HUES48 (cell line): ENCODE data around the gene EFNB2.

Experiments
- H3K27ac ChIP-seq: one replicate; pipeline ENCODE4 v1.7.0; 2013; ENCODE audit warnings: low read depth, low read length, inconsistent platforms
- H3K27me3 ChIP-seq: 2 replicates; pipeline ENCODE4 v1.6.1; 2013; ENCODE audit warnings: mild to moderate bottlenecking, low read length; ENCODE audit not compliant: control insufficient read depth, insufficient read depth
- H3K36me3 ChIP-seq: 2 replicates; pipeline ENCODE4 v1.6.1; 2013; ENCODE audit warnings: low read length; ENCODE audit not compliant: control insufficient read depth, insufficient read depth
- H3K4me1 ChIP-seq: 2 replicates; pipeline ENCODE4 v1.6.1; 2013; ENCODE audit warnings: mild to moderate bottlenecking, low read length; ENCODE audit not compliant: control insufficient read depth, insufficient read depth
- H3K4me3 ChIP-seq: 2 replicates; pipeline ENCODE4 v1.5.1; 2013; ENCODE audit warnings: mild to moderate bottlenecking, low read depth, low read length
- H3K9ac ChIP-seq: 2 replicates; pipeline ENCODE4 v1.6.1; 2013; ENCODE audit warnings: mild to moderate bottlenecking, low read depth, low read length, moderate library complexity
- H3K9me3 ChIP-seq: 2 replicates; pipeline ENCODE4 v1.6.1; 2013; ENCODE audit warnings: low read length; ENCODE audit not compliant: control insufficient read depth, insufficient read depth

The EFNB2 gene

DNA sequence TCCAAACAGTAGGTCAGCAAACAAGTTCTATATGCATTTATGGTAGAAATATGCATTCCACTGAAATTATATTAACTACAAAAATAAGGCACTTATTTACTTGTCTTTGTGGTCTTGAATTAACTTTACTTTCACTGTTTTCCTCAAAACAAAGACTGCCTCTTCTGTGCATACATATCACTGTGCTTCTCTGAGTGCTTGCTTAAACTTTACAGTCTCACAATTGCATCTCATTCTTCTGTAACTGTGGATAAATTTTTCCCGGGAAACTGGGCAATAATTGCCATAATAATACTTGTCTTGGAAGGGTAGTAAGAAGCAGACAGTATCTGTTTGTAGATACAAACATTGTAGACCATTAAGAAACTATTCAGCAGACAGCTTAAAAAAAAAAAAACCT, 38.4 kb downstream of the EFNB2 start:
- Histone ChIP-seq H3K27me3 (no peaks in the 10 kb centered on the region), H3K36me3 (peaks cover 31% of the 10 kb centered on the region), H3K9ac (no peak overlapping the region), H3K4me1 (peaks cover 39% of the 10 kb centered on the region), H3K4me3 (no peak overlapping the region), H3K9me3 (no peaks in the 10 kb centered on the region), H3K27ac (no peak overlapping the region)

- peaks cover 39% of the 10 kb centered on the region for H3K36me3 ChIP-seq
- no peaks in the 10 kb centered on the region for H3K27me3 ChIP-seq
- no peak overlapping the region for H3K27ac ChIP-seq
- H3K4me3 ChIP-seq = no peak overlapping the region
- H3K9me3 ChIP-seq = no peaks in the 10 kb centered on the region
- H3K4me1 ChIP-seq = peaks cover 39% of the 10 kb centered on the region
- H3K9ac ChIP-seq = peak overlapping the region; percentile 29; the same call in 1 of the 2 replicates
Measured at GRCh38 chr13:106496072-106496997, 39.1 kb downstream of the EFNB2 start.

GRCh38 chr13:106494936-106495335, 40.5 kb downstream of the EFNB2 start:
- Histone ChIP-seq H3K9me3 (no peaks in the 10 kb centered on the region), H3K4me1 (peaks cover 39% of the 10 kb centered on the region), H3K9ac (no peak overlapping the region), H3K27me3 (no peaks in the 10 kb centered on the region), H3K36me3 (peaks cover 39% of the 10 kb centered on the region), H3K27ac (no peak overlapping the region), H3K4me3 (no peak overlapping the region)

DNA sequence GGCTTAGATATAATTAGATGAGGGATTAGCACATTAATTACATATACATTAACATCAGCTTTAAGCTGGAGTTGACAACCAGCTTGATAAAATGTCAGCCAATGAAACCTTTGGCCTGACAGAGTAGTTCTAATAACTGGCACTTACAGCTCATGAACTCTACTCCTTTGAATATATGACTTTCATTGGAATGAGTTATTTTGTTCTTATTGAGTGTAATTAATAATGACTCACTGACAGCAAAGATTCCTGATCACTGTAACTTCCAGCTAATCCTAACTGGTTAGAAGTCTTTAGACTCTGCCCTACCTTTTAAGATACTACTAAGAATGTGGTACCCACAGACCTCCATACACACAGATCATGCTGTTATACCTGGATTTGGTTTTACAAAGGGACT, 41.0 kb downstream of the EFNB2 start:
- no peaks in the 10 kb centered on the region for H3K9me3 ChIP-seq
- peaks cover 35% of the 10 kb centered on the region for H3K4me1 ChIP-seq
- H3K27me3 ChIP-seq = no peaks in the 10 kb centered on the region
- H3K27ac ChIP-seq = no peak overlapping the region
- H3K36me3 ChIP-seq = peaks cover 39% of the 10 kb centered on the region
- H3K9ac ChIP-seq = no peak overlapping the region
- H3K4me3 ChIP-seq = no peak overlapping the region

- Histone ChIP-seq H3K27me3 (no peaks in the 10 kb centered on the region), H3K9me3 (no peaks in the 10 kb centered on the region), H3K36me3 (peaks cover 39% of the 10 kb centered on the region), H3K4me1 (peaks cover 26% of the 10 kb centered on the region), H3K9ac (no peak overlapping the region), H3K27ac (no peak overlapping the region), H3K4me3 (no peak overlapping the region)
Measured at GRCh38 chr13:106493533-106494220, 41.8 kb downstream of the EFNB2 start.

GRCh38 chr13:106492588-106493475, 42.6 kb downstream of the EFNB2 start:
- no peaks in the 10 kb centered on the region for H3K9me3 ChIP-seq
- H3K4me3 ChIP-seq = no peak overlapping the region
- no peaks in the 10 kb centered on the region for H3K27me3 ChIP-seq
- H3K36me3 ChIP-seq = peaks cover 39% of the 10 kb centered on the region
- no peak overlapping the region for H3K27ac ChIP-seq
- peaks cover 18% of the 10 kb centered on the region for H3K4me1 ChIP-seq
- H3K9ac ChIP-seq = no peak overlapping the region

GRCh38 chr13:106491928-106492587, 43.4 kb downstream of the EFNB2 start:
- H3K27ac ChIP-seq = no peak overlapping the region
- no peaks in the 10 kb centered on the region for H3K27me3 ChIP-seq
- no peaks in the 10 kb centered on the region for H3K9me3 ChIP-seq
- H3K4me3 ChIP-seq = no peak overlapping the region
- peaks cover 18% of the 10 kb centered on the region for H3K4me1 ChIP-seq
- H3K36me3 ChIP-seq = peaks cover 39% of the 10 kb centered on the region
- no peak overlapping the region for H3K9ac ChIP-seq

DNA sequence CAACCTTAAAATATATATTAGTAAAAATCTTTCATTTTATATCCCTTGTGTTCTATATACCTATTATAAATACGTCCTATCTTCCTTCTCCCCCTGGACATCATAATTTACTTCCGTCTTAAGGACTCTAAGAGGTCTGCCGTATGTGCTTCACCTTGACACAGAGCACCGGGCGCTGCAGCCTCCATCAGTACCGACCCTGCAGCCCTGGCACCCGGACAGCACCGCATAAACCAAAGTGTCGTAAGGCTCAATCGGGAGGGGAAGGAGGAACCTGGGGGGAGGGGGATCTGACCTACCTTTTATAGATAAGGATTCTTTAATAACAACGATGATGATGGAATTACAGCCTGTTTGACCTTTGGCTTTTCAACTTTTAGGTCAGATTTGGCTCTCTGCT, 44.0 kb downstream of the EFNB2 start:
- Histone ChIP-seq H3K4me3 (no peak overlapping the region), H3K27ac (no peak overlapping the region), H3K9me3 (no peaks in the 10 kb centered on the region), H3K36me3 (peaks cover 39% of the 10 kb centered on the region), H3K27me3 (no peaks in the 10 kb centered on the region), H3K4me1 (peaks cover 12% of the 10 kb centered on the region), H3K9ac (no peak overlapping the region)

- peaks cover 39% of the 10 kb centered on the region for H3K36me3 ChIP-seq
- no peaks in the 10 kb centered on the region for H3K27me3 ChIP-seq
- H3K9me3 ChIP-seq = no peaks in the 10 kb centered on the region
- H3K9ac ChIP-seq = no peak overlapping the region
- H3K4me1 ChIP-seq = peaks cover 5% of the 10 kb centered on the region; the same call in 1 of the 2 replicates
- no peak overlapping the region for H3K4me3 ChIP-seq
- no peak overlapping the region for H3K27ac ChIP-seq
Measured at GRCh38 chr13:106490569-106491321, 44.7 kb downstream of the EFNB2 start.
